GM12891 (cell line): ENCODE measurements around the gene MSRB3.

Experiments
- PAX5 ChIP-seq: IDR thresholded peaks from 2 replicates; pipeline ENCODE4 v1.6.1; 2011; ENCODE audit warnings: low read length, moderate library complexity, mild to moderate bottlenecking; ENCODE audit not compliant: insufficient read depth, severe bottlenecking
- POLR2A ChIP-seq: IDR thresholded peaks from 2 replicates; pipeline ENCODE4 v1.6.1; 2011; ENCODE audit warnings: low read depth, low read length, control low read depth
- POLR2AphosphoS5 ChIP-seq: IDR thresholded peaks from 2 replicates; pipeline ENCODE4 v1.6.1; 2011; ENCODE audit warnings: low read depth, low read length, control low read depth
- POU2F2 ChIP-seq: IDR thresholded peaks from 2 replicates; pipeline ENCODE4 v1.6.1; 2011; ENCODE audit warnings: low read depth, mild to moderate bottlenecking, control low read depth, low read length, moderate library complexity
- SPI1 ChIP-seq: IDR thresholded peaks from 2 replicates; pipeline ENCODE4 v1.6.1; 2011; ENCODE audit warnings: low read depth, low read length, control low read depth
- TAF1 ChIP-seq: IDR thresholded peaks from 2 replicates; pipeline ENCODE4 v1.6.1; 2011; ENCODE audit warnings: low read depth, low read length, control low read depth

DNA sequence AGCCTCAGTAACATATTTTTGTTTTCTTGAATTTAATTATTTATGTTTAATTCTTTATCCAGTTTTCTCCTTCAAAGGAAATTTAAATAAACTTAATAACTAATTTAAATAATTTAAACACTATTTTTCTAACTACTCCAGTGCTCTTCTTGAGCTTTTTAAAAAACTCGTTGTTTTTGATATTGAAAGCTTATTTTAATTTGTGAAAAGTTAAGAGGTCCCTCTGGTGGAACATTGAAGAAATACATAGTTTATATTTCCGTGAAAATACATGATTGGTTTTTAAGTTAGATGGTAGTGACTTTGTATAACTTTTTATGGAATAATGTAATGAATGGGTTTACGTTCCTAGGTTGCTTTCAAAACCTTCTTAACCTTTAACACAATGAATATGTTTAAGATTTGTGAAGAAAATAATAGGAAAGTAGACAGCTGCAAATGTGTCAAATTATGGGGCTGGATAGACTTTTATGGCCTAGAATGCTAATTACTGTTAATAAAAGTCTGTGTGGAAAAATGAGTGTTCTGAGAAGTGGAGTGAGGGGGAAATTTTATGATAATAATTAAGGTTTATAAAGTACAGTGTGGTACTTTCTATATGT lies 45.9 kb upstream of the MSRB3 start:
- TF ChIP-seq TAF1 (no peak), POLR2A (no peak), POLR2AphosphoS5 (no peak), SPI1 (no peak), POU2F2 (no peak), PAX5 (no peak)
